Measurements from ENCODE around the gene HIBADH.
"Not testable (repeated sequence)": the region's sequence is repeated elsewhere in the genome, so short reads cannot be mapped to it uniquely, and the experiment has no call there.

HIBADH gene

GRCh38 chr7:27515933-27516332 lies 146.8 kb downstream of the HIBADH start:
- CTCF ChIA-PET: no interaction called here
- WGBS (ENCODE audit: insufficient coverage): 100% methylated on average over 2 of the region's 4 CpGs
- Histone ChIP-seq H3K27me3 (replicated peaks in 2 of 5; ENCODE audit: control insufficient read depth in 4 of 5, insufficient read depth in 5 of 5, low read length in 4 of 5) (no peaks in the 10 kb centered on the region), H3K27ac (ENCODE audit: insufficient read depth in 1 of 2, low read depth in 1 of 2, low read length in 2 of 2, poor library complexity in 1 of 2, severe bottlenecking in 2 of 2) (no peak overlapping the region), H3K9me3 (ENCODE audit: control extremely low read depth in 1 of 5, control insufficient read depth in 4 of 5, insufficient read depth in 2 of 5, low read depth in 1 of 5, low read length in 4 of 5) (no peaks in the 10 kb centered on the region), H3K4me1 (ENCODE audit: control extremely low read depth in 1 of 4, control insufficient read depth in 4 of 4, insufficient read depth in 4 of 4, low read length in 3 of 4) (no peaks in the 10 kb centered on the region), H3K4me3 (ENCODE audit: control insufficient read depth in 1 of 7, extremely low read depth in 1 of 7, insufficient read depth in 4 of 7, low read depth in 2 of 7, low read length in 6 of 7) (no peak overlapping the region), H3K36me3 (ENCODE audit: control insufficient read depth in 4 of 4, insufficient read depth in 4 of 4, low read length in 3 of 4) (no peaks in the 10 kb centered on the region)
- POLR2A ChIA-PET: no interaction called here
- DNase-seq: no peak

- ChIA-PET CTCF (no interaction called here), POLR2A (no interaction called here)
- Histone ChIP-seq H3K27me3 (replicated peaks in 2 of 5; ENCODE audit: control insufficient read depth in 4 of 5, insufficient read depth in 5 of 5, low read length in 4 of 5) (no peaks in the 10 kb centered on the region), H3K4me1 (ENCODE audit: control extremely low read depth in 1 of 4, control insufficient read depth in 4 of 4, insufficient read depth in 4 of 4, low read length in 3 of 4) (no peaks in the 10 kb centered on the region), H3K9me3 (ENCODE audit: control extremely low read depth in 1 of 5, control insufficient read depth in 4 of 5, insufficient read depth in 2 of 5, low read depth in 1 of 5, low read length in 4 of 5) (no peaks in the 10 kb centered on the region), H3K27ac (ENCODE audit: insufficient read depth in 1 of 2, low read depth in 1 of 2, low read length in 2 of 2, poor library complexity in 1 of 2, severe bottlenecking in 2 of 2) (no peak overlapping the region), H3K4me3 (ENCODE audit: control insufficient read depth in 1 of 7, extremely low read depth in 1 of 7, insufficient read depth in 4 of 7, low read depth in 2 of 7, low read length in 6 of 7) (no peak overlapping the region), H3K36me3 (ENCODE audit: control insufficient read depth in 4 of 4, insufficient read depth in 4 of 4, low read length in 3 of 4) (no peaks in the 10 kb centered on the region)
- 92% methylated on average over 5 of the region's 5 CpGs for WGBS (ENCODE audit: insufficient coverage)
- DNase-seq: no peak
These were observed 147.8 kb downstream of the HIBADH start for GRCh38 chr7:27514861-27515260.

GRCh38 chr7:27513885-27514284 lies 148.8 kb downstream of the HIBADH start:
- Histone ChIP-seq H3K36me3 (ENCODE audit: control insufficient read depth in 4 of 4, insufficient read depth in 4 of 4, low read length in 3 of 4) (no peaks in the 10 kb centered on the region), H3K27ac (ENCODE audit: insufficient read depth in 1 of 2, low read depth in 1 of 2, low read length in 2 of 2, poor library complexity in 1 of 2, severe bottlenecking in 2 of 2) (no peak overlapping the region), H3K4me3 (ENCODE audit: control insufficient read depth in 1 of 7, extremely low read depth in 1 of 7, insufficient read depth in 4 of 7, low read depth in 2 of 7, low read length in 6 of 7) (no peak overlapping the region), H3K4me1 (ENCODE audit: control extremely low read depth in 1 of 4, control insufficient read depth in 4 of 4, insufficient read depth in 4 of 4, low read length in 3 of 4) (no peaks in the 10 kb centered on the region), H3K27me3 (replicated peaks in 2 of 5; ENCODE audit: control insufficient read depth in 4 of 5, insufficient read depth in 5 of 5, low read length in 4 of 5) (peaks cover 0 to 3% (median 0%) of the 10 kb centered on the region in 5 experiments), H3K9me3 (ENCODE audit: control extremely low read depth in 1 of 5, control insufficient read depth in 4 of 5, insufficient read depth in 2 of 5, low read depth in 1 of 5, low read length in 4 of 5) (no peaks in the 10 kb centered on the region)
- no peak for DNase-seq
- POLR2A ChIA-PET: no interaction called here
- CTCF ChIA-PET: no interaction called here
- 83% methylated on average over 1 of the region's 1 CpG for WGBS (ENCODE audit: insufficient coverage)

- DNase-seq; CTCF ChIA-PET; H3K36me3 ChIP-seq (ENCODE audit: control insufficient read depth in 4 of 4, insufficient read depth in 4 of 4, low read length in 3 of 4); H3K27ac ChIP-seq (ENCODE audit: insufficient read depth in 1 of 2, low read depth in 1 of 2, low read length in 2 of 2, poor library complexity in 1 of 2, severe bottlenecking in 2 of 2); POLR2A ChIA-PET; H3K27me3 ChIP-seq (replicated peaks in 2 of 5; ENCODE audit: control insufficient read depth in 4 of 5, insufficient read depth in 5 of 5, low read length in 4 of 5); H3K4me3 ChIP-seq (ENCODE audit: control insufficient read depth in 1 of 7, extremely low read depth in 1 of 7, insufficient read depth in 4 of 7, low read depth in 2 of 7, low read length in 6 of 7); H3K9me3 ChIP-seq (ENCODE audit: control extremely low read depth in 1 of 5, control insufficient read depth in 4 of 5, insufficient read depth in 2 of 5, low read depth in 1 of 5, low read length in 4 of 5); H3K4me1 ChIP-seq (ENCODE audit: control extremely low read depth in 1 of 4, control insufficient read depth in 4 of 4, insufficient read depth in 4 of 4, low read length in 3 of 4): not testable (repeated sequence)
- WGBS (ENCODE audit: insufficient coverage): no CpG with 5 or more reads among the region's 1 CpG
These were observed 151.3 kb downstream of the HIBADH start for GRCh38 chr7:27511370-27511769.

GRCh38 chr7:27510541-27510940 lies 152.1 kb downstream of the HIBADH start:
- DNase-seq: no peak
- ChIA-PET CTCF (no interaction called here), POLR2A (no interaction called here)
- WGBS (ENCODE audit: insufficient coverage): 100% methylated on average over 2 of the region's 2 CpGs
- Histone ChIP-seq H3K4me3 (ENCODE audit: control insufficient read depth in 1 of 7, extremely low read depth in 1 of 7, insufficient read depth in 4 of 7, low read depth in 2 of 7, low read length in 6 of 7) (no peak overlapping the region), H3K27me3 (replicated peaks in 2 of 5; ENCODE audit: control insufficient read depth in 4 of 5, insufficient read depth in 5 of 5, low read length in 4 of 5) (peaks cover 0 to 3% (median 0%) of the 10 kb centered on the region in 5 experiments), H3K36me3 (ENCODE audit: control insufficient read depth in 4 of 4, insufficient read depth in 4 of 4, low read length in 3 of 4) (no peaks in the 10 kb centered on the region), H3K9me3 (ENCODE audit: control extremely low read depth in 1 of 5, control insufficient read depth in 4 of 5, insufficient read depth in 2 of 5, low read depth in 1 of 5, low read length in 4 of 5) (no peaks in the 10 kb centered on the region), H3K27ac (ENCODE audit: insufficient read depth in 1 of 2, low read depth in 1 of 2, low read length in 2 of 2, poor library complexity in 1 of 2, severe bottlenecking in 2 of 2) (no peak overlapping the region), H3K4me1 (ENCODE audit: control extremely low read depth in 1 of 4, control insufficient read depth in 4 of 4, insufficient read depth in 4 of 4, low read length in 3 of 4) (no peaks in the 10 kb centered on the region)

- H3K4me1 ChIP-seq (ENCODE audit: control extremely low read depth in 1 of 4, control insufficient read depth in 4 of 4, insufficient read depth in 4 of 4, low read length in 3 of 4); H3K36me3 ChIP-seq (ENCODE audit: control insufficient read depth in 4 of 4, insufficient read depth in 4 of 4, low read length in 3 of 4); H3K4me3 ChIP-seq (ENCODE audit: control insufficient read depth in 1 of 7, extremely low read depth in 1 of 7, insufficient read depth in 4 of 7, low read depth in 2 of 7, low read length in 6 of 7); DNase-seq; H3K27me3 ChIP-seq (replicated peaks in 2 of 5; ENCODE audit: control insufficient read depth in 4 of 5, insufficient read depth in 5 of 5, low read length in 4 of 5); H3K27ac ChIP-seq (ENCODE audit: insufficient read depth in 1 of 2, low read depth in 1 of 2, low read length in 2 of 2, poor library complexity in 1 of 2, severe bottlenecking in 2 of 2); H3K9me3 ChIP-seq (ENCODE audit: control extremely low read depth in 1 of 5, control insufficient read depth in 4 of 5, insufficient read depth in 2 of 5, low read depth in 1 of 5, low read length in 4 of 5); CTCF ChIA-PET; POLR2A ChIA-PET: not testable (repeated sequence)
- no CpG with 5 or more reads among the region's 2 CpGs for WGBS (ENCODE audit: insufficient coverage)
These were observed 160.8 kb downstream of the HIBADH start for GRCh38 chr7:27501879-27502278.

- no peaks in the 10 kb centered on the region for H3K36me3 ChIP-seq (ENCODE audit: control insufficient read depth in 4 of 4, insufficient read depth in 4 of 4, low read length in 3 of 4)
- peak in 2 of 3 donors; percentile 1 to 8 for DNase-seq
- WGBS (ENCODE audit: insufficient coverage): 60% methylated on average over 6 of the region's 6 CpGs
- no peaks in the 10 kb centered on the region for H3K27me3 ChIP-seq (replicated peaks in 2 of 5; ENCODE audit: control insufficient read depth in 4 of 5, insufficient read depth in 5 of 5, low read length in 4 of 5)
- POLR2A ChIA-PET: no interaction called here
- CTCF ChIA-PET: no interaction called here
- no peak overlapping the region for H3K4me3 ChIP-seq (ENCODE audit: control insufficient read depth in 1 of 7, extremely low read depth in 1 of 7, insufficient read depth in 4 of 7, low read depth in 2 of 7, low read length in 6 of 7)
- no peaks in the 10 kb centered on the region for H3K9me3 ChIP-seq (ENCODE audit: control extremely low read depth in 1 of 5, control insufficient read depth in 4 of 5, insufficient read depth in 2 of 5, low read depth in 1 of 5, low read length in 4 of 5)
- H3K27ac ChIP-seq (ENCODE audit: insufficient read depth in 1 of 2, low read depth in 1 of 2, low read length in 2 of 2, poor library complexity in 1 of 2, severe bottlenecking in 2 of 2): no peak overlapping the region
- H3K4me1 ChIP-seq (ENCODE audit: control extremely low read depth in 1 of 4, control insufficient read depth in 4 of 4, insufficient read depth in 4 of 4, low read length in 3 of 4): no peaks in the 10 kb centered on the region
These were observed 161.7 kb downstream of the HIBADH start for GRCh38 chr7:27501001-27501400.
